Fibroblast of skin of scalp (primary cell): ENCODE data around the gene ASF1B.

Experiments
- DNase-seq: peaks from one replicate; pipeline ENCODE4 v3.0.0-alpha.2; 2013

Gene ASF1B

DNA sequence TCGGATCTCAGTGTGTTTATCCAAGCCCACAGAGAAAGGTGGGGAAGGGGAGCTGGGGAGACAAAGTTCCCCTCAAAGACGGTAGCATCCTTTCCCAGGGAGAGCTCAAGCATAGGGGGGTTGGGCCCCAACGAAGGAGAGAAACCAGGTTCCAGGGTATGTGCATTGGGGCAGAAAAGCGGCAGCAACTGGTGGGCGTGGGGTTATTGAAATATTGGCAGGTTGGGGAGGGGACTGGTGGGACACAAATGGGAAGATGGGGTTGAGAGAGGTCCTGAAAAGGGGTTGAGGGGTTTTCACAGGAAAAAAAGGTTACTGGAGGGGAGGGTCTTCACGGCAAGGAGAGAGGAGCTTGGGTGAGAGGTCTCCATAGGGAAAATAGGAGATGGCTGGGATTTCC lies 1.0 kb downstream of the ASF1B start:
- no peak for DNase-seq

DNA sequence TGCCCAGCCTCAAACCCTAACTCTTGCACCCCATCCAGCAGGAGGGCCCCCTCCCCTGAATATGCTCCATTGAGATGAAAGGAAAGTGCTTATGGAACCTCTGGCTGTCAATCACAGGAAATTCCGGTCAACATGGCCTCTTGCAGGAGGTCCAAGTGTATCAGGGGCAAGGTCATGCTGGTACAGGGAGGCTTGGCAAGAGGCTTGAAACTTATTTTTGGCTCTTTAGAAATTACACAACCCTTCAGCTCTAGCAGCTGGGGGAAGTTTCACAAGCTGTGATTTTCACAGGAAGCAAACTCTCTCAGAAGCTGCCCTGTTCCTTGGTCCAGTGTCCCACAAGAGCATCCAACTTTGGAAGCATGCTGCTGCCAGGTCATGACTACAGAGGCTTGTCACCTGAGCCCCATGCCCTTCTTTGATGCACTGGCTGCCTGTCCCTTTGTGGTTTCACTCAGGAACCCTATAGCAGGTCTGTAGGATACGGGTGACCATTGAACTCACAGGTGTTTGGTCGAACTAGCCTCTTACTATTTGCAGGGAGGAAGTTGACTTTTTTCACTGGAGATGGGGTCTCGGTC lies 8.4 kb downstream of the ASF1B start:
- no peak for DNase-seq

DNA sequence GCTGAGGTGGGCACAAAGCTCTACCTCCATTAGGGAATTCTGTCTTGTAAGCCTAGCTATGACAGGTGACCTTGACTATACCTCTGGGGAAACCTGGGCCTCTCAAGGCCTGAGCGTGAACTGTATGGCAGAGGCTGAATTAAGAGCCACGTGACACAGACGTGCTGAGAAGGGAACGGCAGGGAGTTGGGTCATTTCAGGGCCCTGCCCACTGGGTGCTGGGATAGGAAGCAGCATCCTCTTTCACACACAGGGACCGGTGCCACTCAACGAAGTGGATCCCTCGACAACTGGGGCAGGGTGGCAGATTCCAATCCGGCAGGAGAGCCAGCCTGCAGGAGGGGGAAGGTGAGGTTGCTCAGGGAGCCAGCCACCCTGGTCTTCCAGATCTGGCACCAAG lies 9.2 kb downstream of the ASF1B start:
- DNase-seq = no peak

DNA sequence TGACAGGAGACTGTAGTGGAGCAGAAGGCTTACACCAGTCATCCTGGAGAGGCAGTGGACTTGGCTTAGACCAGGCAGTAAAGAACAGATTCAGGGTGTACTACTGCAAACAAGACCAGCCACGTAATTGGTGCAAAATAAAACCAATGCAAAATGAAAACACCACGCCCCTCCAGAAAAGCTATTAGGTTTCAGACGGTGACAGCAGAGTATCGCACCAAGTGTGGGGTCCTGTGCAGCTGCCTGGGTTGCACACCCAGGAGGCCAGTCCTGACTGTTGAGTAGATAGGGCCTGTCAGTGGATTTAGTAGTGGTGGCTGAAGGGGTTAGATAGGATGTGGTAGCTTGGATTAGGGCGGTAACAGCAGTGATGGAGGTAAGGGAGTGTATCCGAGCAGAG lies 13.5 kb downstream of the ASF1B start:
- no peak for DNase-seq

DNA sequence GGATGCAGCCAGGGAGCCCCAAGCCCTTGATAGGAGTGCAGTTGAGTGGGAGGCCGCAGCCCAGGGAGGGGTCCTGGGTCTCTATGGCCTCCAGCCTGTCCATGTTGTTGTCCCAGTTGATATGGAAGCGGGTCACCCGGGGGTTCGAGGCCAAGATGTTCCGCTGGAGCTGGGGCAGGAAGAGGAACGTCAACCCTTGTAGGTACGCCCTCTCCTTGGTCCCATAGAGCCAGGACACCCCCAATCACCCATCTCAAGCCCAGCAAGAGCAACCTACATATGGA lies 15.9 kb downstream of the ASF1B start:
- no peak for DNase-seq

DNA sequence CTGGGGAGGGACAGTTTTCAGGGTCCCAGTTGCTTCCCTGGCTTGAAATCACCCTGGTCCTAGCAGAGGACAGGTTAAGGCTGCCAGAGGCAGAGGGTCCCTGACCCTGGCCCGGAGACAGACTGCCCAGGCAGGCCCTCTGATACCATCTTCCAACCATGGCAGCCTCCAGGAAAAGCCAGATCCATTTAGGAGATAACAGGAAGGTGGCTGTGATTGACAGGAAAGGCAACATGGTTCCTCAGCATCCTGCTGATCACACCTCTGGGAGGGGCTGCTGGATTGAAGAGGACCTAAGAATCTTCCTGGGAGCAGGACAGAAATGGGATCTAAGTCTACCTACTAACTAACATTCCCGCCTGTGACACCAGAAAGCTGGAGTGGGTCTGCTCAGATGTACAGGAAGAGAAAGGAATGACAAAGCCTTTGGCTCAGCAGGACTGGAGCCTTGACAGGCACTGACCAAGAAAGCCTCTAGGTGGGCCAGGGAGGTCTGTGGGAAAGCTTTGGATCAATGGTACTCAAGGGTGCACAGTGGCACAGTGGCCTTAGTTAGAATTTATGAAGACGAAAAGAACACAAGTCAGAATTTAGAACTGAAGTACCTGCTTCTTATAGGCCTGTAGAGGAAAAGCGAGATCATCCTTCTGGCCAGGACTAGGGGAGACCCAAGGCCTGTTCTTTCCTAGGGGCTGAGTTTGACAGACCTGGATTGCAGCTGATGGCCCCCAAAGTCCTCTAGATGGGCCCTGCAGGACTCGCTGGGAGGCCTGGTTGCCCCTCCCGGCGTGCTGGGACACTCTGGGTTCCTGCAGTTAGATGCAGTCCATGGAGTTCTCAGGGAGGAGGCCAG lies 16.5 kb downstream of the ASF1B start:
- no peak for DNase-seq

DNA sequence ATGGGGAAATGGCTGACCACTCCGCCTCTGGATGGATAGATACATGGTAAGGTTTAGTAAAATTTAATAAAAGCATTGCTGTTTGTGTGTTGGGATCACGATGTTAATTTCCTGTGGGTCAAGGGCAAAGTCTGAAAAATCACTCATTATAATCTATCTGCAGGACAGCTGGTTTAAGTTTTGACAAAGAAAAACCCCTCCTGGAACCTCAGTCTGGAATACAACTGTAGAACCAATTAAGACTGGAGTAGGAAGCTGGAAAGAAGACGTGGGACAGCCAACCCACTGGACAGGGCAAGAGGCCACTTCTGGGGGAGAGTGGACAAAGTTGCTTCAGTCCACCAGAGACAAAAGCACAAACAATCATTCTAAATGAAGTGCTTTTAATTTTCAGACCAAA lies 17.2 kb downstream of the ASF1B start:
- DNase-seq = no peak

DNA sequence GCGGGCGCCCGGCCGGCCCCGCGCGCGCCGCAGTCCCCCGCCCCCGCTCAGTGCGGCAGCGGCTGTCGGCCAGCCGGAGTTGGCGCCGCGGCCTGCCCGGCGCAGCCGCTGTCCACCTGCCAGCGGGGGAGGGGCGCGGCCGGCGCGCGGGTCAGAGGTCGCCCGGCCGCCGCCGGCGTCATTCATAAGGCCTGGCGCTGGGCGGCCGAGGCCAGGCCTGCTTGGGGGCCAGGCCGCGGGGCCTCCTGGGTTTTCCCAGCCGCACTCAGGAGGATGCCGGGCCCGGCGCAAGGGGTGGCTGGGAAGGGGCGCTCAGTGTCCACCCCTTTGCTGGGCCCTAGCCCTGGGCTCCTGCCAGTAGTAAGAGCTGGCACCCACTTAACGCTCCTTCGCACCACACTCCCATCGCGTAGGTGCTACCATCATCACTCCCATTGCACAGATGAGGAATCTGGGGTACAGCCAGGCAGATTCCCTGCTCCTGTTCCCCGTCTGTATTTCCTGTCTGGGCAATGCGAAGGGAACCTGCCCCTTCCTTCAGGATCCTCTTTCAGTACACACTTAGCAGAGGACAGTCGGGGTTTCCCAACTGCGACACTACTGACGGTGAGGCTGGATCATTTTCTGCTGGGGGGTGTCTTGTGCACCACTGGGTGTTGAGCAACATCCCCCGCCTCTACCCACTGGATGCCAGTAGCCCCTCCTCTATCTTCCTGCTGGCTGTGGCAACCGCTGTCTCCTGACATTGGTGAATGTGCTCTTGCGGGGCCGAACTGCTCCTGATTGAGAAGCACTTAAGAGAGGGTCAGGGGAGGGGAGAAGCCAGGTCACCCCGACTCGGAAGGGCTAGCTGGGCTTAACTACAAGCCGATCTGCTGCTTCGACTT lies 18.0 kb downstream of the ASF1B start:
- DNase-seq = peak; percentile 56

DNA sequence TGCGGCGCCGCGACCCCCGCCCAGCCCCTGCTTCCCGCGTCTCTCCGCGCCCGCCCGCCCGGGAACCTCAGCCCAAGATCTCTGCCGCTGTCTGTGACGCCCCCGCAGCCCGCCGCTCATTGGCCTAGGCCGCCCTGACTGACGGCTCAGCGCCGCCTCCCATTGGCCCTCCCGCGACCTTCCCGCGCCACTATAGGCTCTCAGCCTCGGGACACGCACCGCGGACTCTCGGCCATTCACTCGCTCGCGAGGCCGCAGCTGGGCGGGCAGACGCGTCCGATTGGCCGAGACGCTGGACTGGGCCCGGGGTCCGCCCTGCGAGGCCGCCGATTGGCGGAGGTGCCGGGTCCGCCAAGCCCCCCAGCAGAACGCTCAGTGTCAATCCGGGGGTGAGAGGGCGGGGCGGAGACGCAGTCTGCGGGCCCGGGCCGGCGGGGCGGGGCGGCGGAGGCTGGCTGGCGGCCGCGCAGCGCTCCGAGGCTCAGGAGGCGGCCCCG lies 18.7 kb downstream of the ASF1B start, which contains the start of gene PRKACA:
PRKACA (minus strand) TSS at position 95 of the 497 bp plus-strand sequence. CDS start 215 bp downstream, outside the sequence.
- DNase-seq = peak; percentile 99

DNA sequence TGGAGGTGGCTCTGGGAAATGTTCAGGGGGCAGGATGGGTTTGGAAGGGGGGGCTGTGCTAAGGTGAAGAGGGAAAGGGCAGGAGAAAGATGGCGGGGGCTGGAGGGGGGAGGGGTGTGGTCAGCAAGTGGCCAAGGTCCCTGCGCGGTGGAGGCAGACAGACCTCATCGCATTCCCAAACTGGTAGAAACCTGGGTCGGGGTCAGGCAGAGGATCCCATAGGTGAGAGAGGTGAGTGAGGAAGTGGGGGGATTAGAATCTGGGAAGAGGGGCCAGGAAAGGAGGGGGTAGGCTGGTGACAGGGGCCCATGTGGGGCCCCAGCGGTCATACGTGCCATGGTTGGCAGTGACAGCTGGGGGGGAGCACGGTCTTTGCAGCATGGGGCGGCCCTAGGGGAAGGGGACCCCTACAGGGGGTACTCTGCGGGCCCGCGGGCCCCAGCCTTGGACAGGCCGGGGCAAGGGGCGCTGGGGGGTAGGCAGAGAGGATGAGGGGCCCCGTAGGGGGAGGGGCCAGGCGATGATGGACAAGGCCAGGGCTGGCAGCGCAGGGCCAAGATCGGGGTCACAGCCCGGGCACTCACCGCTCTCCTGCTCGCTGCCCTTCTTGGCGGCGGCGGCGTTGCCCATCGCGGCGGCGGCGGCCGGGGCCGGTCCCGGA lies 19.3 kb downstream of the ASF1B start:
- DNase-seq = no peak

DNA sequence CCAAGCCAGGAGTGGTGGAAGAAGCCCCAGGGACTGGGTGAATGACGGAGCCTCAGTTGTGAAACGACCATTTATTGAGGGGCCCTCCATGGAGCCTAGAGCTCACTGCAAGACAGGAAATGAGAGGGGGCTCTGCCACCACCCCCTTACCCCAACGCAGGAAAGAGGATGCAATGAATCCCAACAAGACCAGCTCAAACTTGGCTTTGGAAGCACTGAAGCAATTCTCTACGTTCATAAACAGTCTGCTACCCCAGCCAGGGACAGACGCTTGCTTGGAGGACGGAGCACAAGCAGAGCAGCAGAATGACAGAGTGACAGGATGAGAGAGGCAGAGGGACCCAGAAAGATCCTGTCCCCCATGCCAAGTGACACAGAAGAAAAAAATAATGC lies 19.9 kb downstream of the ASF1B start:
- no peak for DNase-seq

DNA sequence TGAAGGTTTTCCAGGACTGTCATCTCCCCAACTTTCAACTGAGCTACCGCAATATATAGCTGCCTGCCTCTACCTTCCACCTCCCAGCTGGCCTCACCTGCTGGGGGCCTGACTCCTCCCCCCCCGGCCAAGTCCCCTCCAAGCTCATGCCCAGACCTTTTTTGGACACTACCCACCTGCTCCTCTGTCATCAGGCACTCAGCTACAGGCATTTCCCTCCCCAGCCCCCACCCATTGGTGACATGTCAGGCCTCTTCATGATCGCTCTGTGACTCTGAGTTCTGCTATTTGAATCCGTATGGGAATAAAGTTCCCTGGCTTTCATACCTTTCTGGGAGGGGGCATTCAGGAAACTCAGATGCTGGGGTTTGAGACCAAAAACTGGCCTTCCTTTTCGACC lies 20.6 kb downstream of the ASF1B start:
- no peak for DNase-seq

DNA sequence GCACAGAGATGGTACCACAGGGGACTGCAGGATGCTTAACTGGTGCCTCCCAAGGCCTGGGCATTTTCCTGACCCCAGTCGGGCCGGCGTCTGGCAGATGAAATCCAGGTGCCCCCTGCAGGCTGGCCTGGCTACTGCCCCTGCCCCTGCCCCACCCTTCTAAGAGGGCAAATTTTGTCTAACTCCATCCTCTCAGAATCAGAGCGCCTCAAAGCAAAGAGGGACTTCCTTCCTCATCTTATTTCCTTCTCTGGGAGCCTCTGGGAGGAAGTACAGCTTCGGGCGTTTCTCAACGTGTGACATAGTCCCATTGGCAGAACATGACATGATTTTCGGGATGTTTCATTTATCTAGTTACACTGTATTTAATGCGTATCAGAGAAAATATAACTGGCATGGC lies 21.5 kb downstream of the ASF1B start:
- DNase-seq = no peak

DNA sequence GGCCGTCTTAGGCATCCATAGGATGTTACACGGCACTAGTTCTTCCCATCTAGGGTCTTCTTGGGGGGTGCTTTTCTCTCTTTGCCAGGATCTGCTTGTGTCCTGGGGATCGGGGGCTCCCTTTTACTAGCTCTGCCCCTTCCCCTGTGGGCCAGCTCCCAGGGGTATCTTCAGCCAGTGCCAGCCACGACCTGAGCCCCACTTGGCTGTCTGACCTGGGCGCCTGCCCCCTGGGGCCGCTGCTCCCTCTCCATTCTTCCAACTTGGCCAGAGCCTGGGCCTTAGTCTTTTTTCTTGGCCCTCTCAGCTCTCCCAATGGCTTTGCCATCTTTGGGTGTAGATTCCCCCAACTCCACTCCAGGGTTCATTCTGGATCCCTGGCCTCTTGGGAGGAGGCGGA lies 21.9 kb downstream of the ASF1B start:
- DNase-seq = no peak

DNA sequence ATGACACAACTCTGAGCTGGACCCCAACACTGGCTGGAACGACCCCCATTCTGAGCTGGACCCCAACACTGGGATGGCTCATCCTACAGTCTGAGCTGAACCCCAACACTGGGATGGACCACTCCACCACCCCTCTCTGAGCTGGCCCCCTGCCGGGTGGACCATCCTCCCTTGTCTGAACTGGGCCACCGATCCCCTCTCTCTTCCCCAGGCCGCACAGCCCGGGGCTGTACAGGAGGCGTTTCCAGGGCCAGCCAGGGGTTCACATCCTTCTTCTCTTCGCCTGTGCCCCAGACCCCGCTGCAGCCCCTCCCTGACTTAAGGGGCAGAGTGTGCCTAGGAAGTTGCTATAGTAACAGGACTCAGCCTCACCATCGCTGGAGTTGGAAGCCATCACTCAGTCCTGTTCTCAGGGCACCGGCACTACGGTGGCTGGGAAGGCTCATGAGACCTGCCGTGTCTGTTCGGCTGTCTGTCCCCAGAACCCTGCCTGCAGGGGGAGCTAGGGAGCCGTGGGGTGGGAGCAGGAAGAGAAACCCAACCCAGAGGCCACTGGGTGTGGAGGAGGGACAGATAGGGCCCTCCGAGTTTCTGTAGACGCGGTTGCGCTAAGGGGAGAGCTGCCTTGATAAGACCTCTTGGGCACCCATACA lies 22.5 kb downstream of the ASF1B start:
- no peak for DNase-seq

DNA sequence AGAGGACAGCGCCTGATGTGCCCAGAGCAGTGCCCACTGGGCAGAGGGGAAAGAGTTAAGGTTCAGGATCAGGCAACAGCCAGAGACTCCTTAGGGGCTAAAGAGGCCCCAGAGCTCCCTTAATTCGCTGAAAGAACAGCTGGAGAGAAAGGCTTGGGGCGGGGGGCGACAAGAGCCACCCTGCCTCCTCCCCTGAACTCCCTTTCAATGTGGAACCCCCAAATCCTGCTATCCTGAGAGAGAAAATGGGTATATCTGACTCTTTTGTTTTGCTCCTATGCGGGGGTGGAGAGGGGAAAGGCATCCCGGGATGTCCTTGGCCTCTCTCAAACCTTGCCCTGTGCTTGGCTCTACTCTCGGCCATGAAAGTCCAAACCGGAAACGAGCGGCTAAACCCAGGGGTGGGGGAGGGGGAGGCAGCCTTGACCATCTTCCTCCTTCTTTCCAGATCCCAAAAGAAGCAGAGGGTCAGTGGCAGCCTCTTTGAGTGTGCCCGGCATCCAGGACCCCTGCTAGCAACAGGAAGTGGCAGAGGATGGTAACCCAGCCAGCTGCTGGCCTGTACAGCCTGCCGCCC lies 23.5 kb downstream of the ASF1B start:
- DNase-seq = no peak

DNA sequence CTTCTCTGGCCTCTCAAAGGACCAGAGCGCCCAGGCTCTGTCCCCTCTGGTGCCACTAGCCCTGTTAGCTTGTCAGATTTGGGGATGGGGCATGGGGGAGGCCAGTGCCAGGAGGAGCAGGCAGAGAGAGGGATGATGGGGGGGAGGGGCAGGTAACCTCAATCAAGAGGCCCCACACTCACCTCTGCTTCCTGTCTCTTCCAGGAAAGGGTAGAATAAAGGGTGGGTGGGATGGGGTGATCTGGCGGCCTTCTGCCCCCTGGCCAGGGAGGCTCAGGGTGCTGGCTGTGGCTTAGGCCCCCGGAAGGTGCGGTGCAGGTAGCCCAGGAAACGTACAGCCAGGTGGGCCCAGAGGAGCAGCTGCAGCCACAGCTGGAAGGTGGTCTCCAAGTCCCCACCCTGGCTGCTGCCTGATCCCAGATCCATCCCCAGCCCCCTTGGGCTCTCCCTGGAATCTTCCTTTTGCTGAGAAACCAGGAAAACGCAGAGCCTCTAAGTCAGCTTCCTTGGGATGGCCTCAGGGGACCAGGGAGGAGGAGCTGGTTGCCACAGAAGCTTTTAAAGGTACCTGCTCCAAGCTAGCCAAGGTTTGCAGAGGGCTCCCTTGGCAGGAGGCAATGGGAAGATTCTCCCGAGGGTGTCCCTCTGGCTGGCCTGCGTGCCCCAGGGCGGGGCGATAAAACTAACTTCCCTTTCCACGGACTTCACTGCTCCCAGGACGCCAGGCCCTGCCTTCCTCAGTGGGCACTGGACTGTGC lies 24.2 kb downstream of the ASF1B start:
- DNase-seq = peak; percentile 33

DNA sequence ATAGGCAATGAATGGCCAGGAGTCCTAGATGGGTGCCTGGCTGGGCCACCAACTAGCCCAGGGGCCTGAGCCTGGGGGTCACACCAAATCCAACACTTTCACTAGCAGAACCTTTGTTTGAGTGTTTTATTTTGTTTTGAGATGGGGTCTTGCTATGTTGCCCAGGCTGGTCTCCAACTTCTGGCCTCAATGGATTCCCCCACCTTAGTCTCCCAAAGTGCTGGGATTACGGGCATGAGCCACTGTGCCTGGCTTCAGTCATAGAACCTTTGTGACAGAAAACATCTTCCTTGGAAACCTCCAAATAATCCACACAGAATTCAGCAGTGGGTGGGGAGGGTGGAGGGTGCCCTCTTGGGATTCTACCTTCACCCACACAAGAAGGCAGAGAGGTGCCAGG lies 24.9 kb downstream of the ASF1B start:
- no peak for DNase-seq

DNA sequence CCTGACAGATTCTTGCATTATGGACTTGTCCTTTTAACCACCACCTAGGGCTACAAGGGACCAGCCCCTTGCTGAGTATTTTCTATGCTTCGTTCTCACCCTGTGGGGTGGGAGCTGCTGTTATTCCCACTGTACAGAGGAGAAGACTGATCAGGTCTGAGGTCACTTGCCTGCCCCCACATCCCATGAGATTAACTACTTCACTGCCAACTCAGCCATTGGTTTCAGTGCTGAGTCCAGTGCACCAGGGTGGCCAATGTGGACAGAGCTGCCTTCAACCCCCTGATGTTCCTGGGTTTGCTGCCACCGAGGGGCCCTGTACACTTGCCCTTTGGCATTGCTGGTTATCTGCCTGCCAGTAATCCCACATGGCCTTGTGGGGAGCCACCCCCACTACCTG lies 25.7 kb downstream of the ASF1B start:
- DNase-seq = no peak

DNA sequence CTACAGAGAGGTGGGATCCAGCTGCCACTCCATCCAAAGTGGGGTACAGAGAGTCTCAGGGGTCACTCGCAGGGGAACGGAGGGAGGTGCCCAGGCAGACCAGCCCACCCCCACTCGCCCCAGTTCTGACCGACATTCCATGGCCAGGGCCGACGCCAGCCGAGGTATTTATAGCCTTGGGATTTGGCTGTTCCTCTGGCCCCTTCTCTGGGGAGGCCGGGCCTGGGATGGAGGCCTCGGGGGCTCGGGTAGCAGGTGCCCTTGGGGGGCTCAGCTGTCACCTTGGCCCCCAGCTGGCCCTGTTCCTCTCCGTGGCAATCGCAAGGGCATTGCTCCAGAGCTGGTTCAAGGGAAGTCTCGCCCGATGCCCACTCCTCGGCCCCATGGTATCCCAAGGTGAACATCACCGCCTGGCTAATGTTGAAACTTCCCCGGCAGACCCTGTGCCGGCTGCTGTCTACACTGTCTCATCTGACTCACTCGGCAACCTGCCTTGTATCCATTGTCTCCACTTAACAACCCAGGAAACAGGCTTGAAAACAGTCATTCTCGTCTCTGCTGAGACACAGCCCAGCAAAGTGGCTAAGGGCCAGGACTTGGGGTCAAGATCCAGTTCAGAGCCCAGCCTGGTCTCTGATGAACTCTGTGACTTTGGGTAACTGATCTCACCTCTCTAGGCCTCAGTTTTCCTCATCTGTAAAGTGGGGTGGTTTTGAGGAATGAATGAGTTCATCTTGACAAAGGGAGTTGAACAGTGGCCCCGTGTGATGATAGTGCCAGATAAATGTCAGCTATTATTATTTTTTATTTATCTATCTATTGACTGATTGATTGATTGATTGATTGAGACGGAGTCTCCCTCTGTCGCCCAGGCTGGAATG lies 28.6 kb downstream of the ASF1B start:
- no peak for DNase-seq
